ENCODE data around the gene MACROD2.

The MACROD2 gene

DNA sequence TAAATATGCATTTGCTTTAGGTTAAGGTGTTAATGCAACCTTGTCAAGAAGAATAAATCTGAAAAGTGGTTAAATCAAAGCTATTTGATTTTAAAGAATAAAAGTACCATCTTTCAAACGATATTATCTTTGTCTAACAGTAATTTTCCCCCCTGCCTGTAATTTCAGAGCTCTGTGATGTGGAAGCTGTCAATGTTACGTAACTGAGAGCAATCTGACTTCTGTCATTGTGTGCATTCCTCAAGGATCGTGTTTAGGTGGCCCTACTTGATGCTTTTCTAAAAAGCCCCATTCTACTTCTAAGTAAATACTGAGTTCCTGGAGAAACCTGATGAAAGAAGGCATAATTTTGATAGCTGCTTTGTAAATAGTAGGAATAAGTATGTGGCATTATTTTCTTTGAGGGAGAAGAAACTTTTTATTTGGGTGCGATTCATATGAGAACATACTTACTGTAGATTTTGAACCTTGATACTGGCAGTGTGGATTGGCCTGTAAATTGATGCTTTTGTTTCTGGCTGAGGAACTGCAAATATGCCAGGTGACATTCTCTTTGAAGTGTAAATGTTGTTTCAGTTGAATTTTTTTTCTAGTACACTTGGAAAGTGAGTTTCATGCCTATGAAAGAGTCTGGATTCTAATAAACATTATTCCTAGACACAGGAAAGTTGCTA is 871.7 kb downstream of the MACROD2 start:
- no peak for DNase-seq (ENCODE audit: low read depth in 2 of 2)

DNA sequence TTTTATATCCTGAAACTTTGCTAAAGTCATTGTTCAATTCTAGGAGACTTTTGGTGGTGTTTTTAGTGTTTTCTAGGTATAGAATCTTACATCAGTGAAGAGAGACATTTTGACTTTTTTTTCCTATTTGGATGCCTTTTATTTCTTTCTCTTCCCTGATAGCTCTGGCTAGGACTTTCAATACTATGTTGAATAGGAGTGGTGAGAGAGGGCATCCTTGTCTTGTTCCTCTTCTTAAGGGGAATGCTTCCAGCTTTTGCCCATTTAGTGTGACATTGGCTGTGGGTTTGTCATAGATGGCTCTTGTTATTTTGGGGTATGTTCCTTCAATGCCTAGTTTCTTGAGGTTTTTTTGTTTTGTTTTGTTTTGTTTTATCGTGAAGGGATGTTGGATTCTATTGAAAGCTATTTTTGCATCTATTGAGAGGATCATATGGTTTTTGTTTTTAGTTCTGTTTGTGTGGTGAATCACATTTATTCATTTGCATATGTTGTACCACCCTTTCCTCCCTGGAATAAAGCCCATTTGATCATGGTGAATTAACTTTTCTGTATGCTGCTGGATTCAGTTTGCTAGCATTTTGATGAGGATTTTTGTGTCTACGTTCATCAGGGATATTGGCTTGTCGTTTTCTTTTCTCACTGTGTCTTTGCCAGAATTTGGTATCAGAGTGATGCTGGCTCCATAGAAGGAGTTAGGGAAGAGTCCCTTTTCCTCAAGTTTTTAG is 882.1 kb downstream of the MACROD2 start:
- no peak for DNase-seq (ENCODE audit: low read depth in 2 of 2)

DNA sequence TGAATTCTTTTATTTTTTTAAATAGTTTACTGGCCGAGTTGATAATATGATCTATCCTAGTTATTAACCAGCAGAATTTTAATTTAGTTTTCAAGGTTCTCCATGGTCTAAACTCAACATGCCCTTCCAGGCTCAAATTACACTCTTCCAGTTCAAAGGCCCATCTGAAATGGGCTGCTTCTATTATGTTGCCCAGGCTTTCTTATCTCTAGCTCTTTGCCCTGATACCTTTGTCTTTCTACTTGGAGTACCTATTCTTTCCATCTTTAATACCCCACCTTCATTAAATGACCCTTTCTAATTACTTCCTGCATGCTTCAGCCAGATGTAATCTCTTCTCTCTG is 883.3 kb downstream of the MACROD2 start:
- DNase-seq (ENCODE audit: low read depth in 2 of 2), result no peak

DNA sequence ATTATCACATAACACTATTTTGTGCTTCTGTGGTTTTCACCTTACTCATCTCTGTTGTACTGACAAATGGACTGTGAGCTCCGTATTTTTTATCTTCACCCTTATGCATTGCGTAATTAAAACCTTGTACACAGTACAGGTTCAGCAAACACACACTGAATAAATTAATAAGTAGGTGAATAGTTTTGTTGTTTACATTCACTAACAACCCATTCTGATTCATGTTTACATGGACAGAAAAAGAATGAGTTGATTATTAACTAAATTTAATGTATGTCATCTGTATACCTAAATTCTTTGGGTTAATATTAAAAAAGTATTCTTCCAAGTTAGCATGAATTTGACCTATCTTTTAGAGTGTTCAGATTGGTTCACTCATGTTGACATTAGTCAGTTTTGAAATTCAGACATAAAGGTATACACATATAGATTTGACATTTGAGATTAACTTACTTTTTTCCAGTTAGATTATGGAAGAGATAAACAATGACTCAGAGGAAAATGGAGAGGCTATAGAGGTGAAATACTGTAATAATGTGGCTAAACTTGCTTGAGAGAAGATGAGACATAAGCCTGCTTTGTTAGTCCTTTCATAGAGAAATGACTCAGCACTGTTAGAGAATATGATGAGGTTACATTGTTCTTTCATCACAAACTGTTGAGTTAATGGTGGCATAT is 883.8 kb downstream of the MACROD2 start:
- no peak for DNase-seq (ENCODE audit: low read depth in 2 of 2)

DNA sequence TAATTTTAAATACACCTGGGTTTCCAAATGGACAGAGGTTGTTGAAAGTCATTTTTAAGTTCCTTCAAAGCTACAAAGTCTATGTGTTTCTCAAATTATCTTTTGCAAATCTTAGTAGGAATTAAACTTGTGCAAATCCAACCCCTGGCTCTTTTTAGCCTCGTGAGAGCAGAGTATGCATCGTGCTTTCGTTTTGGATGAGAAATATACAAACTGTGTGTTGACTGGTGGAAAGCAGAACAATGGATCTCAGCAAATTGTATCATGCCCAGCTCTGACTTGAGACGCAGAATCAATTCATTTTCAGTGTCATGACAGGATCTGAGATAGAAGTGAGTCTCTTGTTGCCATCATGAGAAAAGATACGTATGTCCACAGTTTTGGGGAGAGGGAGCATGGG is 884.5 kb downstream of the MACROD2 start:
- DNase-seq (ENCODE audit: low read depth in 2 of 2), result no peak

DNA sequence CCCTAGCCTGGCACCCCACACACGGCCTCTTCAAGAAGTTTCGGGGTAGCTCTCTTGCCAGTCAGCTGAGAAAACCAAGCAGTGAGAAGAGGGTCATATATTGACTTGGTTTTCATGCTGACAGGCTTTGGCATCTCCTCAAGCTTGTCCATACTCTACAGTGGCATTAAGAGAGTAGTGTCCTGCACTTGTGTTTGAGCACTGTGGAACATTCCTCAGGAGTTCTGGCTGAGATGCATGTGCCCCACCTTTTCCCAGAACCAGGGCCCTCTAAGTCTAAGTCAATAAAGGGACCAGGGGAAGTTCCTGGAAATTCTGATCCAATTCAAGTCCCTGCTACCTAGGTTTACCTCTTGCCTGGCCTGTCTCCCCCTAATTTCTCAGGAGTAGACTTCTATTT is 886.2 kb downstream of the MACROD2 start:
- DNase-seq (ENCODE audit: low read depth in 2 of 2), result no peak

DNA sequence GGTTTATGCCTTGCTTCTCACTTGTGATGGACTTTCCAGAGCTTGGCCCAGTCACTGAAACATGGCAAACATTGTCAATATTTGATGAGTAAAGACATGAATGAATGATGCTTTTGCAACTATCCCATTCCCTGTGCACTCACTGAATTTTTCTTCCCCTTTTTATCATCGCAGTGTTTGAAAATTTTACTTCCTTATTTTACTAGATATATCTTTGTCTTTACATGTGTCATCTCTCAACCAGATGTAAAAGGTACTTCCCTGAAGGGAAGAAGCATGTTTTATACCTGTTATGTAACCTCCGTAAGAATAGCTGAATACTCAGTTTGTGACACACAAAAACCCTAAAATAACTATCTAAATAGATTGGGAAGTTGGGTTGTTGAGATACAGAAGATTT is 886.8 kb downstream of the MACROD2 start:
- no peak for DNase-seq (ENCODE audit: low read depth in 2 of 2)

DNA sequence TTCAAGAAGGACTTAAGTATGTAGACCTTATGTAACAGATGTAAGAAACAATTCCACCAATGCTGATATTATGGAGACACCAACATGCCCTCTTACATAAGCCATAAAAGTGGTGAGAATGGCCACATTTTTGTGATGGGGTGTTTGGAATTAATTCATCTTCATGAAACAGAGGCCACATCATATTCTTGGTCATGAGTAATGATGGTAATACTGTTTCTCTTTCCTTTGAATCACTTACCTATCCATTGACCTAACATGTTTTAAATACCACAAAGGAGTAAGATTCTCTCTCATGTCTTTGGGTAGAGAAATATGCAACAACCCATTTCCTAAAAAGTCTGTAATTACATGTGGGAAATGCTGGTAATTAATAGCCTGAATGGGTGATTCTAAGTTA is 887.5 kb downstream of the MACROD2 start:
- DNase-seq (ENCODE audit: low read depth in 2 of 2), result no peak

DNA sequence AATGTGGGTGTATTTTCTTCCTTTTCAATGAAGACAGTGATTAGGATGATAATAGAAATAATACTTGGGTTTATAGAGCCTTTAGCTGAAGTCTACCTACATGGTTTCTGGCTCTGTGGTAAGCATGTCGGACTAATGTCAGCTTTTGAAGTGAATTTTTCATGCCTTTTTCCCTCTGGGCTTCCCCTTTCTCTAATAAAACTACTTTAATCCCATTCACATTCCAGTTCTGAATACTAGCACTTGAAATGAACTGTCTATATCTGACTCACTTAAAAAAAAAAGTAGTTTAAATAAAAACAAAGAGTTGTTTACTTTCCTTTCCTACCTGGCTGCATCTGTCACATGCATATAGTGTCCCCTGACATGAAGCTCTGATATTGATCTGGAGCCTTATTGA is 888.0 kb downstream of the MACROD2 start:
- DNase-seq (ENCODE audit: low read depth in 2 of 2), result no peak

DNA sequence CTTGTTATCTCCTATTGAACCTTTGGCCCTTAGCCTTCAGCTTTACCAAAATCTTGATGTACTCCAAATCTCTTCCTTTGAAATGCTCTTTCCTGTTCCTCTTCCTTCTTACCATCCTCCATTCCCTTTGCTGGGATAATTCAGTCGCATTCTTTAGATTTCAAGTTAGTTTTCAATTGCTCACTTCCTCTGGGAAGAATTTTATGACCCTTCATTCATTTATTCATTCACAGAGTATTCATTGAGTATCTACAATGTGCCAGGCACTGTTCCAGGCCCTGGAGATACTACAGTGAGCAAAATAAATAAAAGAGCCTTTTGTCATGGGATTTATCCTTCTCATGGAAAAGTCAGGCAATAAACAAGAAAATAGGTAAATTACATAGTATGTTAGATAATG is 890.3 kb downstream of the MACROD2 start:
- DNase-seq (ENCODE audit: low read depth in 2 of 2), result no peak

DNA sequence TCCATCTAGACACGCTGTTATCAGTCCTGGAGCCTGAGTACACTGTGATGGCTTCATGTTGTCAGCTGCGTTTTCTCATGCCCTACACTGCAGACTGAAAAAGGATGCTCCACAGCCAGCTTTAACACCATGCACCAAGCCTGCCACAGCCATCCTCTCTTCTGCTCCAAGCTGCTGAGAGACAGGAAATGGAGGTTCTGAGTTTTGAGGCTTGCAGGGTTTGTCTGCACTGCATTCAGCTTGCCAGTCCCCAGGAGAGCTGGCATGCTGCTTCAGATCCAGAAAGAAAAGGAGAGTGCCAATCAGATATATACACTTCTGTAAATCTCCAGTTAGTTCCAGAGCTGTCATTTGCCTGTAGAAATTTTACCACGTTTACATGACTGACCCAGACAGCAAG is 892.8 kb downstream of the MACROD2 start:
- no peak for DNase-seq (ENCODE audit: low read depth in 2 of 2)

DNA sequence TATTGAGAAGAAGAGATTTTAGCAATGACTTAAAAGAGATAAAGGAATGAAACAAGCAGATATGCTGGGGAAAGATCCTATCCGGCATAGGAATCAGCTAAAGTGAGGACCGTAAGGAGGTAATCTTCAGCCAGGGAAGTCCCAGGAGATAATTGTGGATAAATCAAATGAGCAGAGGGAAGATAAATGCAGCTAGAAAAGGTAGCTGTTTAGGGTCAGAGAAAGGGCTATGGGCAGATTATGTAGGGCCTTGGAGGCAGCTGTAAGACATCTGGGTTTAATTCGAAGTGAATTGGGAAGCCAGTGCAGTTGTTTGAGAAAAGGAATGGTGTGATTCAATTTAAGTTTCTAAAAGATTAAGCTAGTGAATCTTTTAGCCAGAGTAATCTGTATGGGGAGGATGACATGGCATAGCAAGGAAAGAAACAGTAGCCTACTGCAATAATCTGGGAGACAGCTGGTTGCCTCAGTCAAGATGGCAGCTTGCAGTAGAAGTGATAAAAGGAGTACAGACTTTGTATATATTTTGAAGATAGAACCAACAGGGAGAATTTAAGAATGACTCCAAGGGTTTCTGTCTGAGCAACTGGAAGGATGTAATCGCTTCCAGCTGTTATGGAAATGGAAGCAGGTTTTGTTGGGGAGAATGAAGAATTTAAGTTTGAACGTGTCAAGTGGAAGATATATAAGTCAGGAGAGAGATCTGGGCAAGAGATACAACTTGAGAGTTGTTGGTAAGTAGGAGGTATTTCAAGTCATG is 894.4 kb downstream of the MACROD2 start:
- DNase-seq (ENCODE audit: low read depth in 2 of 2), result no peak

DNA sequence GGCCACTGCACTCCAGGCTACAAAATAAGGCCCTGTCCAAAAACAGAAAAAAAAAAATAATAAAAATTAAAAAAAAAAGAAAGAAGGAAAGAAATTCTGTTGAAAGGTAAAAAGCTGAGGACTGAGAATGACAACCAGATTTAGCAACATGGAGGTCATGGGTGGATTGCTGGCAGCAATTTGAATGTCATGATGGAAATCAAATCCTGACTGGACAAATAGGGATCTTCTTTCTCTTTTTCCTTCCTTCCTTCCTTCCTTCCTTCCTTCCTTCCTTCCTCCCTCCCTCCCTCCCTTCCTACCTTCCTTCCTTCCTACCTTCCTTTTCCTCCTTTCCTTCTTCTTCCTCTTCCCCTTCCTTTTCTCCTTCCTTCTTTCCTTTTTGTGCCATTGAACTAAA is 895.4 kb downstream of the MACROD2 start:
- no peak for DNase-seq (ENCODE audit: low read depth in 2 of 2)

DNA sequence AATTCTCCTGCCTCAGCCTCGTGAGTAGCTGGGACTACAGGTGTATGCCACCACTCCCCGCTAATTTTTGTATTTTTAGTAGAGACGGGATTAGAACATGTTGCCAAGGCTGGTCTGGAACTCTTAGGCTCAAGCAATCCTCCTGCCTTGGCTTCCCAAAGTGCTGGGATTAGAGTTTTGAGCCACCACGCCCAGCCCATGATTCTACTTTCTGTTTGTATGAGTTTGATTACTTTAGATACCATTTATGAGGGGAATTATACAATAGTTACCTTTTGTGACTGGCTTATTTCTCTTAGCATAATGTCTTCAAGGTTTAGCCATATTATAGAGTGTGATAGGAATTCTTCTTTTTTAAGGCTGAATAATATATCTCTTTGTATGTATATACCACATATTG is 897.5 kb downstream of the MACROD2 start:
- no peak for DNase-seq (ENCODE audit: low read depth in 2 of 2)

DNA sequence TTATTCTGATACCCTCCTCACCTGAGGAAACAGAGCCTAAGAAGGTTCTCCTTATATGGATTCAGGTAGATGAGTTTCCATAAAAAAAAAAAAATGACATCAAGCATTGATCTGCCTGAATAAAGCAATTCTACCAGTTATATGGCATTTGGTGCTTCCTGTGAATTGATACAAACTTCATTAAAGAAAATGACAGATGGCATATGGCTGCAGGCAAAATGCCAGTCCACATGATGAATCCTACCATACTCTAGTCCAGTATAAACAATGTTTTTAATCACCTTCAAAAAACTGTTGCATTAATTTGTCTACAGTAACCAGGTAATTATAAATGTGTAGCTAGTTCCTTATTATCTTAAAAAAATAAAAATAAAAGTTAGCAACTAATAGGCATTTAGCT is 901.3 kb downstream of the MACROD2 start:
- DNase-seq (ENCODE audit: low read depth in 2 of 2), result no peak

DNA sequence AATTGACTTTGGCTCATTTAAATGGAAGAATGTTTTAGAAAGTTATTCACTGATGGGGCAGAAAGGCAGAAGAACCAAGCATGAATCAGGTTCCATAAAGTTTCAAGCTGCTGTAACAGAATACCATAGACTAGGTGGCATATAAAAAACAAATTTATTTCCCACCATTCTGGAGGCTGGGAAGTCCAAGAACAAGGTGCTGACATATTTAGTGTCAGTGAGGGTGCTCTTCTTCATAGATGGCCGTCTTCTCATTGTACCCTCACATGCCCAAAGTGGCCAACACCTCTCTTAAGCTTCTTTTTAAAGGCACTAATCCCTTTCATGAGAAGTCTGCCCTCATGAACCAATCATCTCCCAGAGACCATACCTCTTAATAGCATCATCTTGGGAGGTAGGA is 902.3 kb downstream of the MACROD2 start:
- no peak for DNase-seq (ENCODE audit: low read depth in 2 of 2)

DNA sequence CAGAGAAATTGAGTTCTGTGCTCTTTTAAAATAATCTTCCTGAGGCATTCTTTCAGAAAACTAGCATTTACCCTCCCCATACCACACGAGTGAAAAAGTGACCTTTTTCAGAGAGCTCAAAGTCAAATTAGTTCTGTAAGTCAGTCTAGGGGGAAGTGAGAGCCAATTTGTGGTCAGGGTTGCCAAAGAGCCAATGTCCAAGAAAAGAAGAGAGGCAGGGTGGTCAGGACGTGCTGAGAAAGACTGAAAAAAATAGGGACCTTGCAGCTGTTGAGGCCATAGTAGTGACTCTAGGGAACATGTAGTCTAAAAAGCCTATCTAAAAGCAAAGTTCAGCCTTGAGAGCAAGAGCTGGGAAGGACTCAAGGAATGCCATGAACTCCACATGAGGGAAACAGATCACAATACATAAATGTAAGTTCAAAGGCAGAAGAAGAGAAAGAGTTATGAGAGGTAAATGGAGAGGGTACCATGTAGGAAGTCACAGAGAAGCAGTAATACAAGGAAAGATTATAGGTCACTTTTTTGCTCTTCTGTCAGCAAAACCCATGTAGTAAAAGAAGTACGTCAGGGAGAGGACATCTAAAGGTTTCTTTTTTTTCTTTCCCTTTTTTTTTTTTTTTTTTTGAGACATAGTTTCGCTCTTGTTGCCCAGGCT is 907.2 kb downstream of the MACROD2 start:
- no peak for DNase-seq (ENCODE audit: low read depth in 2 of 2)

DNA sequence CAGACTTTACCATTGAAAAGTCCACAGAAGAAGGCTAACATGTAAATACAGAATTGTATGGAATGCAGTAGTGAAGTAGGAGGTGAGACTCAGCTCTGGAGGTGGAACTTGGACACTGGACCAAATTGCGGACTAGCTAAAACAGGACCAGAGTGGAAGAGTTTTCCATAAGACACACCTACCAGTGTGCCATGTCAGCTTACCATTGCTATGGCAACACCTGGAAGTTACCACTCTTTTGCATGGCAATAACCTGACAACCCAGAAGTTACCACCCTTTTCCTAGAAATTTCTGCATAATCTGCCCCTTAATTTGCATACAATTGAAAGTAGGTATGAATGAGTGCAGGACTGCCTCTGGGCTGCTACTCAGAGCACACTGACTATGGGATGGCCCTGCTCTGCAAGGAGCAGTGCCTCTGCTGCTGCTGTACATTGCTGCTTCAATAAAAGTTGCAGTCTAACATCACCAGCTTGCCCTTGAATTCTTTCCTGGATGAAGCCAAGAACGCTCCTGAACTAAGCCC is 911.7 kb downstream of the MACROD2 start:
- DNase-seq (ENCODE audit: low read depth in 2 of 2), result no peak

DNA sequence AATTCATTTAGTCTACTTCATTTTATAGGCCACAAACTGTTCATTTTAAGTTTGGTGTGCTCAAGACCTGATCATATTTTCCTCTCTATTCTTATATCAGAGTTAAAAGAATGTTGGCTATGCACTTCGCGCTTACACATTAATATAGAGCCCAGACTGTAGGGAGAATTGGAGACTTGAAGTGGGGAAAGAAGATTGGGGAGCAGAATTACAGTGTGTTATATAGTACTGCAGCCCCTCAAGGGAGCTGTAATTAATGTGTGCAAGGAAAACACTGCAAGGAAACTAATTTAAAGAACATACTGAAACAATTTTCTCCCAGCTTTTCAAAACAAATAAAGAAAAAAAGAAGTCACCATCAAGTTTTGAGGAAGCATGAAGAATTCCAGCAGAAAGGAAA is 914.8 kb downstream of the MACROD2 start:
- DNase-seq (ENCODE audit: low read depth in 2 of 2), result no peak

DNA sequence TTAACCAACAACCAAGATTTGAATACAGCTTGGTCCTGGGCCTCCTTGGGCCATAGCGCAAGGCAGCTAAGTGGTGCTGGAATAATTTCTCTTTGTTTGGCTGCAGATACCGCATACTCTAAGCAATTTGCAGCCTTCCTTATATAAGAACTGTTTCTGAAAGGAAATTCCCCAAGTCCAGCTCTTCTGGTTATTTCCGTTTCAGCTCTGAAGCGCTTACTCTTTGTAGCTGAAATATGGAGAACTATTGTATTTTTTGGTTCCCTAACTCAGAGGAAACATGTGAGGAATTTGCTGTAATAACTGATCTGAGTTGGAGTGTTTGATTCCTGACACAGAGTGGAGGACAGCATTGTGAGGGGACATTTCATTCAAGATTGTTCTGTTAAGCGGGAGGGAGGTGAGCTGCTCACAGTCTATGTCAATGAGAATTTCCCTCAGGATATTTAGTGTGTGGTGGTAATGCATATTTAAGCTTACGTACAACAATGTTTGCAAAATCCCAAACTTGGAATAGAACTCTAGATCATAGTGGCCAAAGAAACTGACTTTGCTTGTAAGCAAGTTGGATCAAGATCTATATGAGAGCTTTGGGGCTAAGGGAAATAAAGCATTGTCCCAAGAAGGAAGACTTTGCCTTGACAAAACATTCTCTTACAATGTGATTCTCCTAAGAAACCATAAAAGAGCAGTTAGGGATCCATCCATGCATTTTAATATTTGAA is 918.7 kb downstream of the MACROD2 start:
- no peak for DNase-seq (ENCODE audit: low read depth in 2 of 2)

DNA sequence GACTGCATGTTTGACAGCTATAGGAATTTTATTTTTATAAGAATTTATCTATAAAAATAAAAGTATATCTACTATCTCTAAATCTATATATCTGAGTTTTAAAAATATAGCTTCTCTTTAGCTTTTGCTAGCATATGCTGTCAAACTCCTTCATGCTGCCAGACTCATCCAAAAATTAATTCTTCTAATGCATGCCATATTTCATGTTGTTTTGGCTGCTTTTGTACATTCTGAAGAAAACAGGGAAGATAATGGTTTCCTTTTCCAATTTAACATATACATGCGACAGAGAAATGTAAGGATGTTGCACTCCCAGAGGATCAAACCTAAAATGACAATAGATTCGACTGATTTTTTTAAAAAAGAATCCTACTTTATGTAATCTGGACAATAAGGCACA is 919.3 kb downstream of the MACROD2 start:
- DNase-seq (ENCODE audit: low read depth in 2 of 2), result no peak

All from stimulated activated CD4-positive, alpha-beta T cell treated with anti-CD3 and anti-CD28 coated beads, Interleukin-1b, Interleukin-23, amount 100 ng/mL, for 1 hour (primary cell).